T-helper 2 cell treated with Interferon-gamma antibody and Interleukin-4, amounts not matched to agents 5 μg/mL and 100 μg/mL, for 36 hours (primary cell): Measurements from ENCODE around the gene EIF4E3.

Experiments used
- DNase-seq: peaks from one replicate; pipeline ENCODE4 v3.0.0; 2021; ENCODE audit warnings: low spot score
- H3K27ac Mint-ChIP-seq: one replicate; pipeline ENCODE4 v1.8.0; 2021; ENCODE audit warnings: mild to moderate bottlenecking, mixed read lengths
- H3K27me3 Mint-ChIP-seq: one replicate; pipeline ENCODE4 v1.8.0; 2021; ENCODE audit warnings: low read depth, mixed read lengths
- H3K36me3 Mint-ChIP-seq: one replicate; pipeline ENCODE4 v1.8.0; 2021; ENCODE audit warnings: low read depth, mixed read lengths
- H3K4me1 Mint-ChIP-seq: one replicate; pipeline ENCODE4 v1.8.0; 2021; ENCODE audit warnings: low read depth, mixed read lengths
- H3K4me3 Mint-ChIP-seq: one replicate; pipeline ENCODE4 v1.8.0; 2022; ENCODE audit warnings: mild to moderate bottlenecking, moderate library complexity, mixed read lengths
- H3K9me3 Mint-ChIP-seq: one replicate; pipeline ENCODE4 v1.8.0; 2021; ENCODE audit warnings: mixed read lengths

EIF4E3 gene

DNA sequence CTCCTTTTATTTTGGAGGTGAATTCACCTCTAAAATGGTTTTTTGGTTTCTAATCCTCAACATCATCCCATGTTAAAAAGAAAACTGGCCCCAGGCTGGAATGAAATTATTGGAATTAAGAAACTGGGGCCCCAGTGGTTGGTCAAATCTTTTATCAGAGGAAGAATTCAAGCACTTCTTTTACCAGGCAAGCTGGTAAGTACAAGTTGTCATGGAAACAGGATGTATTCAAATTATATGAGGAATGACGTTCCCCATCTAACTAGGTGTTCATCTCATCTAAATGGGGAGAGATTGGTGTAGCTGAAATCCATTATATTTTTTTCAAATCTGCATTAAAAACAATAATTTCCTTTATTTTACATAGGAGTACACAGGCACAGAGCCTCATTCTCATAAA, 9.7 kb upstream of the EIF4E3 start:
- DNase-seq, result no peak
- Mint-ChIP-seq H3K4me1 (peaks cover 9% of the 10 kb centered on the region), H3K27ac (no peak overlapping the region), H3K27me3 (peaks cover 41% of the 10 kb centered on the region), H3K36me3 (no peaks in the 10 kb centered on the region), H3K4me3 (no peak overlapping the region), H3K9me3 (no peaks in the 10 kb centered on the region)

DNA sequence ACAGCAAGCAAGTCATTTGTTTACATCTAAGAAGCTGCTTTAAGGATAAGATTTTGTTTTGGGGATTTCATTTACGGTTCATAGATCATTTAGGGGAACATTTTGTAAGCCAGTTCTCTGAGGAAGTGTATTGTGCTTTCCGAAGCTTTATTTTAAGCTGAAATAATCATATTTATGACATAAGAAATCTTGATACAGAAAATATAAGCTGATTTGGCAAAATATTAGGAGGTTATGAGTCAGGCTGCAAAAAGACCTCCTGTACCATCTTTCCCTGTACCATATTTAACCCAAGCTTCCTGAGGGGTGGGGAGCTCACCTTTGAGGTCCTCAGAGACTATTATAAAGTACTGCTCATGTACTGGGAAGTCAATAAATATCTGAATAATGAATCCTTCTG, 8.1 kb upstream of the EIF4E3 start:
- Mint-ChIP-seq H3K27ac (no peak overlapping the region), H3K36me3 (no peaks in the 10 kb centered on the region), H3K4me1 (peaks cover 22% of the 10 kb centered on the region), H3K4me3 (no peak overlapping the region), H3K27me3 (peaks cover 34% of the 10 kb centered on the region), H3K9me3 (no peaks in the 10 kb centered on the region)
- no peak for DNase-seq

DNA sequence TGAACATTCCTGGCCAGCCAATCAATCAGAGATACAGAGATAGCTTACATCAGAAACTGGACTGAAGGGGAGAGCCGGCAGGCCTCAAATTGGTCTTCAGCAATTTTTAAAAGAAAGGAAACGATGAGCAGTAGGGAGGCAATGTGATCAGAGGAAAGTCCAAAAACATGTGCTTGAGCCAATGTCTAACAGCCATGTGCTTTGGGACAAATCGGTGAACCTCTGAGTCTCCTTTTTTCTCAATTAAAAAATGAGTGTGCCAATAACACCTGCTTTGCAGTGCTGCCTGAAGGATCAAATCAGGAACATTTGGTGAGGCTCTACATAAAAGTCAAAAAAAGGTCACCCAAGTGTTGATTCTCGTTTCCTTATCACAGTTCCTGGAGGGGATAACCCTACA, 7.4 kb upstream of the EIF4E3 start:
- no peaks in the 10 kb centered on the region for H3K9me3 Mint-ChIP-seq
- H3K4me1 Mint-ChIP-seq, result peaks cover 24% of the 10 kb centered on the region
- no peaks in the 10 kb centered on the region for H3K36me3 Mint-ChIP-seq
- H3K27ac Mint-ChIP-seq, result no peak overlapping the region
- peaks cover 28% of the 10 kb centered on the region for H3K27me3 Mint-ChIP-seq
- DNase-seq, result no peak
- no peak overlapping the region for H3K4me3 Mint-ChIP-seq

- Mint-ChIP-seq H3K4me1 (peaks cover 43% of the 10 kb centered on the region), H3K36me3 (peaks cover 4% of the 10 kb centered on the region), H3K4me3 (no peak overlapping the region), H3K9me3 (no peaks in the 10 kb centered on the region), H3K27me3 (peaks cover 3% of the 10 kb centered on the region), H3K27ac (no peak overlapping the region)
- DNase-seq, result no peak
Measured at GRCh38 chr3:71728632-71729342, 3.6 kb upstream of the EIF4E3 start.

DNA sequence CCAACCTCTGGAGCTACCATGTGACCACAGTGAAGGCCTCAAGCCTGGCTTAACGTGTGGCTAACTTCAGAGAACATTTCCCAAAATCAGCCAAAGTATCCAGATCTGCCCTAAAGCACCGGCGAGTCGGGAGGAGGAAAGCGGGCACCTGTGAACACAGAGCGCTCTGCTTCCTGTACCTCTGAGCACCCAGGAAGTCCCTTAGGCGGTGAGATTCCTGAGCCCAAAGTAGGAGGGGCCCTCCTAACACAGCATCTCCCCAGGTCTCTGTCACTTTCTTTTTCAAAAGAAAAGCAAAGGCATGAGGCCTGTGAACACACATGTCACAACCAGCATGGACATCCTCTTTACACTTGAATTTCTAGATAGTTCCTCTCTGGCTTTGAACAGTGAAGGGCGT, 944 bp upstream of the EIF4E3 start:
- peak; percentile 29 for DNase-seq
- peaks cover 15% of the 10 kb centered on the region for H3K36me3 Mint-ChIP-seq
- H3K27ac Mint-ChIP-seq, result peak overlapping the region; percentile 96
- H3K27me3 Mint-ChIP-seq, result no peaks in the 10 kb centered on the region
- H3K4me1 Mint-ChIP-seq, result peaks cover 65% of the 10 kb centered on the region
- peak overlapping the region; percentile 96 for H3K4me3 Mint-ChIP-seq
- H3K9me3 Mint-ChIP-seq, result no peaks in the 10 kb centered on the region

GRCh38 chr3:71724584-71725270, 475 bp downstream of the EIF4E3 start:
- H3K4me1 Mint-ChIP-seq, result peaks cover 63% of the 10 kb centered on the region
- DNase-seq, result peak; percentile 30
- H3K27me3 Mint-ChIP-seq, result no peaks in the 10 kb centered on the region
- peak overlapping the region; percentile 97 for H3K4me3 Mint-ChIP-seq
- peak overlapping the region; percentile 92 for H3K27ac Mint-ChIP-seq
- no peaks in the 10 kb centered on the region for H3K9me3 Mint-ChIP-seq
- H3K36me3 Mint-ChIP-seq, result peaks cover 24% of the 10 kb centered on the region

- Mint-ChIP-seq H3K27me3 (no peaks in the 10 kb centered on the region), H3K27ac (peak overlapping the region; percentile 92), H3K36me3 (peaks cover 29% of the 10 kb centered on the region), H3K4me1 (peaks cover 61% of the 10 kb centered on the region), H3K9me3 (no peaks in the 10 kb centered on the region), H3K4me3 (peak overlapping the region; percentile 97)
- DNase-seq, result no peak
Measured at GRCh38 chr3:71724171-71724453, 1.1 kb downstream of the EIF4E3 start.

GRCh38 chr3:71723452-71724170, 1.6 kb downstream of the EIF4E3 start:
- H3K4me1 Mint-ChIP-seq, result peaks cover 63% of the 10 kb centered on the region
- no peaks in the 10 kb centered on the region for H3K27me3 Mint-ChIP-seq
- peak overlapping the region; percentile 97 for H3K4me3 Mint-ChIP-seq
- peaks cover 32% of the 10 kb centered on the region for H3K36me3 Mint-ChIP-seq
- peak; percentile 58 for DNase-seq
- H3K9me3 Mint-ChIP-seq, result no peaks in the 10 kb centered on the region
- H3K27ac Mint-ChIP-seq, result peak overlapping the region; percentile 92

- Mint-ChIP-seq H3K27ac (peak overlapping the region; percentile 96), H3K36me3 (peaks cover 36% of the 10 kb centered on the region), H3K27me3 (no peaks in the 10 kb centered on the region), H3K4me3 (peak overlapping the region; percentile 86), H3K4me1 (peaks cover 68% of the 10 kb centered on the region), H3K9me3 (no peaks in the 10 kb centered on the region)
- no peak for DNase-seq
Measured at GRCh38 chr3:71722693-71723092, 2.5 kb downstream of the EIF4E3 start.

DNA sequence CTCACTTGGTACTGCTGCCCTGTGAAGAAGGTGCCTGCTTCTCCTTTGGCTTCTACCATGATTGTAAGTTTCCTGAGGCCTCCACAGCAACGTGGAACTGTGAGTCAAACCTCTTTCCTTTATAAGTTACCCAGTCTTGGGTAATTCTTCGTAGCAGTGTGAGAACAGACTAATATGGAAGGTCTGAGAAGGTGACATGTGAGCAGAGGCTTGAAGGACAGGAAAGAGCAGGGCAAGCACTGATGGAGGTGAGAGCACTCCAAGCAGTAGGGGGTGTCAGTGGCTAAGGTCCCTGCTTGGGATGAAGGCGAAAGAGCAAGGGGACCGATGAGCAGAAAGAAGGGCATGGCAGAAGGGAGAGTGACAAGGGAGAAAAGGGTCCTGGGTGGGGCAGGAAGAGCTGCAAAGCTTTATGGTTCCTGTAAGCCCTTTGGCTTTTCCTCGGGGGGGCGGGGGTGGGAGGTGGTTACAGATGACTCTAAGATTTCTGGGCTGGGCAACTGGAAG, 3.5 kb downstream of the EIF4E3 start:
- H3K27ac Mint-ChIP-seq, result peak overlapping the region; percentile 96
- DNase-seq, result no peak
- peaks cover 38% of the 10 kb centered on the region for H3K36me3 Mint-ChIP-seq
- peaks cover 67% of the 10 kb centered on the region for H3K4me1 Mint-ChIP-seq
- no peaks in the 10 kb centered on the region for H3K9me3 Mint-ChIP-seq
- peak overlapping the region; percentile 86 for H3K4me3 Mint-ChIP-seq
- no peaks in the 10 kb centered on the region for H3K27me3 Mint-ChIP-seq

DNA sequence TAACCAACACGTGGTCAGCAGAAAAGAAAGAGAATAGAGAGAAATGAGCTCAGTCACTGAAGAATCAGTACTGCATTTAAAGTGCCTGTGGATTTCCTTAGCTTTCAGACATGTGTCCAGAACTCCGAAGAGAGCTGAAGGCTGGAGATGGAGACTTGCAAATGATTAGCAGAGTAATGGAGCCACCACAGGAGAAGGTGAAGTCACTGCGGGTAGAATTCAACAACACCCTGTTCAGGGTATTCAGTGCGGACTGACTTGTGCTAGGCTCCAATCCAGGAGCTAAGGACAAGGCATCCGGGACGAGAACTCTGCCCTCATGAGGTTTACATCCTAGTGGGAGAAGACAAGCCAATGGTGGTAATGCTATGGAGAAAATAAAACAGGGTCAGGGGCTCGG, 4.2 kb downstream of the EIF4E3 start:
- H3K36me3 Mint-ChIP-seq, result peaks cover 38% of the 10 kb centered on the region
- H3K4me1 Mint-ChIP-seq, result peaks cover 60% of the 10 kb centered on the region
- H3K9me3 Mint-ChIP-seq, result no peaks in the 10 kb centered on the region
- H3K27ac Mint-ChIP-seq, result peak overlapping the region; percentile 96
- H3K4me3 Mint-ChIP-seq, result peak overlapping the region; percentile 86
- H3K27me3 Mint-ChIP-seq, result no peaks in the 10 kb centered on the region
- DNase-seq, result no peak

DNA sequence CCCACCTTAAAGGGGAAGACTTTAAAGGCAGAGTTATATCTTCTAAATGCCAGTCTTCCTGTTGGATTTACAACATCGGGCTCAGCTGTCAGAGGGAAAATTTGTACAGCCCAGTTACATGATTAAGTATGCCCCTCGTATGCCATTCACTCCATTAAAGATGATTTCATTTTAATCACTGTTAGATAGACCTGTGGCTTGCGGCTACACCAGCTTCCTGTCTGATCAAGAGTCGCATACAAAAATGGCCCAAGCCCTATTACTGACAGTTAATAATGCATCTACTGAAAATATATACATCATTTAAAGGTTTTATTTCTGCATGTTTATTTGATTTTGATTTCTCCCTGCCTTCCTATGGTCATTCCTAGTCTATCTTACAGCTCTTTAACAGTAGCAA, 7.1 kb downstream of the EIF4E3 start:
- Mint-ChIP-seq H3K27me3 (no peaks in the 10 kb centered on the region), H3K27ac (no peak overlapping the region), H3K4me3 (peak overlapping the region; percentile 12), H3K9me3 (no peaks in the 10 kb centered on the region), H3K36me3 (peaks cover 36% of the 10 kb centered on the region), H3K4me1 (peaks cover 48% of the 10 kb centered on the region)
- DNase-seq, result no peak

GRCh38 chr3:71714595-71714994, 10.6 kb downstream of the EIF4E3 start:
- H3K27ac Mint-ChIP-seq, result no peak overlapping the region
- H3K4me1 Mint-ChIP-seq, result peaks cover 39% of the 10 kb centered on the region
- DNase-seq, result no peak
- peaks cover 27% of the 10 kb centered on the region for H3K36me3 Mint-ChIP-seq
- no peak overlapping the region for H3K4me3 Mint-ChIP-seq
- H3K9me3 Mint-ChIP-seq, result no peaks in the 10 kb centered on the region
- no peaks in the 10 kb centered on the region for H3K27me3 Mint-ChIP-seq

- Mint-ChIP-seq H3K9me3 (no peaks in the 10 kb centered on the region), H3K4me3 (no peak overlapping the region), H3K36me3 (peaks cover 27% of the 10 kb centered on the region), H3K27me3 (no peaks in the 10 kb centered on the region), H3K27ac (no peak overlapping the region), H3K4me1 (peaks cover 33% of the 10 kb centered on the region)
- no peak for DNase-seq
Measured at GRCh38 chr3:71713041-71713440, 12.2 kb downstream of the EIF4E3 start.
